Medulla oblongata (tissue), 1 donor: Measurements from ENCODE around the gene SAA4.
"Not testable (repeated sequence)": the region's sequence is repeated elsewhere in the genome, so short reads cannot be mapped to it uniquely, and the experiment has no call there.

Experiments used
- DNase-seq: peaks from one replicate; pipeline ENCODE4 v3.0.0-alpha.2; 2015; ENCODE audit errors: extremely low spot score

Gene SAA4, protein sequence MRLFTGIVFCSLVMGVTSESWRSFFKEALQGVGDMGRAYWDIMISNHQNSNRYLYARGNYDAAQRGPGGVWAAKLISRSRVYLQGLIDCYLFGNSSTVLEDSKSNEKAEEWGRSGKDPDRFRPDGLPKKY

DNA sequence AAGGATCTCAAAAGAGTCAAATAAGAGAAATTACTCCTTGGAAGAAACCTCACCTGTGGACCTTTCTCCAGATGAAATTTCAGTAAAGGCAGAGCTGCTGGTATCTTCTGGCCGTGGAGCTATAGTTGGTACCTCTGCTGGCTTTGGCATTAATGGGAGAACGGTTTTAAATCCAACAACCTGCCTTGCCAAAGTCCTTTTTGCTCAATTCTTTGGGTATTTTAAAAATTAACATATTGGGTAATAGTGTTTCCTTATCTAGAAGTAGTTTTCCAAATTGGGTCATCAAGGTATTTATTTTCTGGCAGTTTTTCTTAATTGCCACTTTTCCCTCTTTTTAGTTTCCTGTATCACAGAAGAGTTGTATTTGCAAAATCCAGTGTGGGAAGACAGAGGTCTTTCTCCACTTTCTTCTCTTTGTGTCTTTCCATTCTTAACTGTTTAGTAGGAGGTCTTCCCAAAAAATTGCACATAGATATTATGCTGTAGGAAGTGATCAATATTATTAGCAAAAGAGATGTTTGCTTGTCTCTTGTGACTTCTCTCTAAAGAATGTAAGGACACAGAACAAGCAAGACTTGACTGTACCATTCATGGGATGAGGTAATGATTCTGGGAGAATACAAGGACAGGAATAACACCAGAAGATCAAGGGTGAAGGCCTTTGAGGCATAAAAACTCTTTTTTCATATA, at the start of gene SAA4:
Gene SAA4, minus strand, starts transcription at position 139 of the 693 bp plus-strand sequence. CDS start 876 bp downstream, outside the sequence.
- DNase-seq: no peak

DNA sequence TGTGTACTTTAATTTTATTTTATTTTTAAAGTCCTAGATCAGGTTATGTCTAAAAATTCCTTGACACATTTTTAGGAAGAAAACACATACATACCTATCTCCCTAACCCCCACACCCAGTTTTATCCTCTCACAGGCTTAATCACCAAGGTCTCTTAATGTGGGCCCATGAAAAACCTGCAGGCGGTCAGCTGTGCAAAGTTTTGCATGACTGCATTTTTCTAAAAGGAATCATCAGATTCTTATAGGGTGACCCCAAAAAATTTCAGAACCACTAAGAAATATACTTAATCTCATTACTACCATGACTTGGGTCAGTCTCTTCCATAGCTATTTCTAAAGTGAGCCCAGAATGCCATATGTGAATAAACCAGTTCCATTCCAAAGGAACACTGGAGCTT, 49.2 kb upstream of the SAA4 start:
- DNase-seq: no peak

DNA sequence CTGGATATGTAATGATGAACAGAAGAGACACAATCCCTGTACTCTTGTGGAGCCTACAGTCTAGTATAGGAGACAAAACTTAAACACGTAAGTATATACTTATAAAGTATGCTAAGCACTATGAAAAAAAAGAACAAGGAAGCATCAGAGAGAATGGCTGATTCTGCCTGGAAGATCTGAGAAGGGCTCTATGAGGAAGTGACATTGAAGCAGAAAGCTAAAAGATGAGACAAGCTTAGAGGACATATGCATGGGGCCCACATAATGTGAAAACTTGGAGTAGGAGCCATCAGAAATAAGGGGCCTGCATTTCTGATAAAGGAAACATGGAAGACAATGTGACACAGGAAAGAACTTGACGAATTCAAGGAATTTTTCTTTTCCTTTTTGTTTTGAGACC, 46.0 kb upstream of the SAA4 start:
- DNase-seq: peak; percentile 26

DNA sequence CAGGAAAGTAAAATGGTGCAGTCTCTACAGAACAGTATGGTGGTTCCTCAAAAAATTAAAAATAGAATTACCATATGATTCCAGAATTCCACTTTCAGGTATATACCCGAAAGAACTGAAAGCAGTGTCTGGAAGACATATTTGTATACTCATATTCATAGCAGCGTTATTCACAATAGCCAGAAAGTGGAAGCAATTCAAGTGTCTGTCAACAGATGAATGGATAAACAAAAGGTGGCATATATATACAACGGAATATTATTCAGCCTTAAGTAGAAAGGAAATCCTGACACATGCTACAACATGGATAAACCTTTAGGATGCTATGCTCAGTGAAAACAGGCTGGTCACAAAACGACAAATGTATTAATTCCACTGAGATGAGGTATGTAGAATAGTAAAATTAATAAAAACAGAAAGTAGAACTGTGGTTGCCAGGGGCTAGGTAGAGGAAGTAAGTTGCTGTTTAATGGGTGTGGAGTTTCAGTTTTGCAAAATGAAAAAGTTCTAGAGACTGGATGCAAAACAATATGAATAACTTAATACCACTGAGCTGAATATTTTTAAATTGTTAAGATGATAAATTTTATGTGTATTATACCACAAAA, 43.9 kb upstream of the SAA4 start:
- DNase-seq: peak; percentile 13

DNA sequence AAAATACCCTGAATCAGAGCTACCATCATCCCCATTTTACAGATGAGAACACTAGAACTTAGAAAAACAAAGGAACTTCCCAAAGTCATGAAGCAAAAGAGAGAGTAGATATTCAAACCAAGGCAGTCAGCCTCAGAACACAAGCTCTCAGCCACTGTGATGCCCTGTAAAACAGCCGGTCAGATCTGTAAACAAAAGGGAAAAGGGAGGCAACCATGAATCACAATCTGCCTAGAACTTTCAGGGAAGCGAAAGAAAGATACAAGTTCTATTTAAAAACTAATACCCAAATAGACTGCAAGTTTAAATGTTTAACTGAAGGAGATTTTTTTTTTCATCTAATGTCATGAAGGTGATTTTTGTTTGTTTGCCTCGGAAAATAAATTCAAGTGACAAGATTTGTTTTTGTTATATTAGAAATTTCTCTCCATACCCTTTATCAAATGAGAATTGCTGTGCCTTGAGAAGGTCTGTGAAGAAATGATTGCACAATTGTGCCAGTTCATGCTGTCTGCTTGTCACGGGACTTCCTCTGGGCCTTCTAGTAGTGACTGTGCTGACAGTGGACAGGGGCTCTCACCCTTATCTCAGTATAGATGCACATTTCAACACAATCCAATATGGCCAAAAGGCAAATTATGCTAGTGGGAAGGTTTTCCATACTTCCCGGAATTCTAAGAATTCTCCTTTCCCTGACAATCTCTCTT, 41.1 kb upstream of the SAA4 start:
- DNase-seq: peak; percentile 76

DNA sequence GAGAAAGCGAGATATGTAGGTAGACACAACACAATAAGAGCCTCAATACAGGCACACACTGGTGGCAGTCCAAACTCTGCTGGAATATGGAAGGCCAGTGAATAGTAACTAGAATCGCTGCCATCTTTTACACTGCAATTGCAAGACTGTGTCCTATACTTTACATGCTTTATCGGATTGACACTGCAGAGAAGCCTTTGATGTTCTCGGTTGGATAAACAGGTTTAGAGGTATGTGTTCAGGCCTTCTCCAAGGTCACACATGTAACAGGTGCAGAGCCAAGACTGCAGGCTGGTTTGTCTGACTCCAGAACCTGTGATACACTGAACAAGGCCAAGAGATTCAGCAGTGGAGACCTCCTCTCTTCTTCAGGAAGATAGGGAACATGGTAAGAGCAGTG, 34.6 kb upstream of the SAA4 start:
- no peak for DNase-seq

DNA sequence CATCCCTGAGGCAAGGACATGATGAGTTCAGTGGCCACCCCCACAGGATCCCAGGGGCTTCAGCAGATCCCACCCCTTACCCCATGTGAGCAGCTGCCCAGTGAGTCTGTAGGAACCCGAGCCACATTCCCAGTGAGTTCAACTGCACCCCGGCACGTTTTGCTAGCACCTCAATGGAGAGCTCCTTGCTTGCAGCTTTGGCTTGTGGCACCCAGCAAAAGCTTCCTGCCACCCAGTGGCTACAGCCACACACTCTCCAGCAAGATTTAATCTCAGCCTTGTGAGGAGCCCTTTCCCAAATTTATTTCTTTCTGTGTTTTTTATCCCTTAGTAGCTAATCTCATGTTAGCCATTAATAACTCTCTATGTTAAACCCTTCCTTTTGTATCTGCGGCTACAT, 33.5 kb upstream of the SAA4 start:
- DNase-seq: no peak

DNA sequence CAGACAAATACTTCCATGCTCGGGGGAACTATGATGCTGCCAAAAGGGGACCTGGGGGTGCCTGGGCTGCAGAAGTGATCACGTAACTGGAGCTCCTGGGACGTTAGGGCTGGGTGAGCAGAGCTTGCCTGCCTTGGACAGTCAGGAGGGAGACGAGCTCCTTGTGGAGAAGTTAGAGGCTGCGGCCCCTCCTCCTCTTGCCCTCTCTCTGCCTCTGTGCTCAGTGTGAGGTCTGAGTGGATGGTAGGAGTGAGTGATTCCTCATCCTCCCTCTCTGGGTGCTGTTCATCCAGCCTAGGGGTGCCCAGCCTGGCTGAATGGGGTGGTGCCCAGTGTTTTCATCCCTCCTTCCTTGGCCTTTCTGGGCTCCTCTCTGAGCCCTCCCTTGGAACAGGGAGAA, 32.6 kb upstream of the SAA4 start:
- not testable (repeated sequence) for DNase-seq

DNA sequence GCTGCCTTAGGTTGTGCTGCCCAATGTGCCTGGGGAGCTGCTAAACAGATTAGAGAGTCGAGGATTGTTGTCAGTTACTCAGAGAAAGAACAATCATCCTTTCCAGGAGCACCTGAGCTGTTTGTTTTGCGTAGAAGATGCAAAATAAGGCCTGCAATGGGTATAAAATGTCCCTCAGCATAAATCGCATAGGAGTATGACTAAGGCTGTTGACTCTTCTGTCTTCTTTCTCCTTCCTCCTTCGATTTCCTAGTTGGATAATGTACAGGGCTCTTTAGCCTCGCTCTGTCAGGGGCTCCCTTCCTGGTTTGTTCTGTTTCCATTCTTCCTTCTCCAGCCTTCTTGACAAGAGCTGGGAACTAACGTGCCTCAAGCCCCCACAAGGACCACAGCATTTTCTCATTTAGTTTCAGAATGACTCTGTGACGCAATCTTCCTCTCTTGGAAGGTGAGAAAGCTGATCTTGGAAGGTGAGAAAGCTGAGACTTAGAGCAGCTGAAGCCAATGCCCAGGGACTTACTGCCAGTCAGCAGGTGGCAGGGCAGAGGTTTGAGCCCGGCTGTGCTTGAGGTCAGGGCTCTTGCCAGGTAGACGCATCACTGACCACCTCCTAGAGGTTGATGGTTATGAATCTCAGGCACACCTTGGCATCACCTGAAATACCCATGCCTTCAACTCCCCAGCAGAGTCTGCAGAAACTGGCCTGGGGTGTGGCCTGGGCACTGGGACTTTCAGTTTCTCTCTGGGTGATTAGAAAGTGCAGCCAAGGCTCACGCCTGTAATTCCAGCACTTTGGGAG, 30.9 kb upstream of the SAA4 start:
- not testable (repeated sequence) for DNase-seq

DNA sequence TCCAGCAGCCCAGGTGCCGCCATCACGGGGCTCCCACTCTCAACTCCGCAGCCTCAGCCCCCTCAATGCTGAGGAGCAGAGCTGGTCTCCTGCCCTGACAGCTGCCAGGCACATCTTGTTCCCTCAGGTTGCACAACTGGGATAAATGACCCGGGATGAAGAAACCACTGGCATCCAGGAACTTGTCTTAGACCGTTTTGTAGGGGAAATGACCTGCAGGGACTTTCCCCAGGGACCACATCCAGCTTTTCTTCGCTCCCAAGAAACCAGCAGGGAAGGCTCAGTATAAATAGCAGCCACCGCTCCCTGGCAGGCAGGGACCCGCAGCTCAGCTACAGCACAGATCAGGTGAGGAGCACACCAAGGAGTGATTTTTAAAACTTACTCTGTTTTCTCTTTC, 29.3 kb upstream of the SAA4 start, which contains the start of gene SAA1:
Gene SAA1, plus strand, starts transcription at position 316 of the 400 bp plus-strand sequence. CDS start 624 bp downstream, outside the sequence.
- DNase-seq: no peak

DNA sequence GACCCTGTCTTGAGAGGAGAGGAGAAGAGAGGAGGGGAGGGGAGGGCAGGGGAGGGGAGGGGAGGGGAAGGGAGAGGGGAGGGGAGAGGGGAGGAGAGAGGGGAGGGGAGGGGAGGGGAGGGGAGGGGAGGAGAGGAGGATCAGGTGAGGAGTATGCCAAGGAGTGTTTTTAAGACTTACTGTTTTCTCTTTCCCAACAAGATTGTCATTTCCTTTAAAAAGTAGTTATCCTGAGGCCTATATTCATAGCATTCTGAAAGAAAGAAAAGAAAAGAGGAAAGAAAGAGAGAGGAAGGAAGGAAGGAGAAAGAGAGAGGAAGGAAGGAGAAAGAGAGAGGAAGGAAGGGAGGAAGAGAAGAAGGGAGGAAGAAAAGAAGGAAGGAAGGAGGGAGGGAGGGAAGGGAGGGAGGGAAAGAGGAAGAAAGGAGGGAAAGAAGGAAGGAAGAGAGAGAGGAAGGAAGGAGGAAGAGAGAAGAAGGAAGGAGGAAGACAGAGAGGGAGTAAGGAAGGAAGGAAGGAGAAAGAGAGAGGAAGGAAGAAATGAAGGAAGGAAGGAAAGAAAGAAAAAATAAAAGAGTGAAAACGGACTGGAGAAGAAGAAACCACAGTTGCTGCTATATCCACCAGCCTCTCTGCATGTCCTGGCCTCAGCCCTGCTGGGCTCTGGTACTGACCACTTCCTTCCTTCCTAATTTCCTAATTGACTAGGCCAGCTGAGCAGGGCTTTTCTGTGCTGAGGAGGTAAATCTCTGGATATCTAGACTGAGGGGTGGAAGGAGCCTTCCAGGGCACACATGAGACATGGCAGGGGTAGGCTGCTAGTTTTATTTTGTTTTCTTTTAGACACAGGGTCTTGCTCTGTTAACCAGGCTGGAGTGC, 28.3 kb upstream of the SAA4 start:
- DNase-seq: no peak

DNA sequence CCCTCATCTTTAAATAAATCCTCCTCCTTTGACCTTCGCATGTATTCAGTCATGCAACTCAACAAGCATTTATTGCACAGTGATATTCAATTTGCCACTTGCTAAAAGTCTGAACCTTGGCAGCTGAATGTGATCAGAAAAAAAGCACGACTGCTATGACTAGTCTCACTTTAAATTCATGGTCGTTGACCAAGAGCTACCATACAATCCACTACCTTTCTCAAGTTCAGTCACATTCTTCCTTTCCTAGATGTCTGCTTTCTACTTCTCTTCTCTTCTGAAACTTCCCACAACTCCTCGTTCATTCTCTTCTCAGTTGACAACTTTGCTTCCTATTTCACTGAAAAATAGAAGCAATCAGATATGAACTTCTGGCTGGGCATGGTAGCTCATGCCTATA, 27.4 kb upstream of the SAA4 start:
- DNase-seq: no peak

DNA sequence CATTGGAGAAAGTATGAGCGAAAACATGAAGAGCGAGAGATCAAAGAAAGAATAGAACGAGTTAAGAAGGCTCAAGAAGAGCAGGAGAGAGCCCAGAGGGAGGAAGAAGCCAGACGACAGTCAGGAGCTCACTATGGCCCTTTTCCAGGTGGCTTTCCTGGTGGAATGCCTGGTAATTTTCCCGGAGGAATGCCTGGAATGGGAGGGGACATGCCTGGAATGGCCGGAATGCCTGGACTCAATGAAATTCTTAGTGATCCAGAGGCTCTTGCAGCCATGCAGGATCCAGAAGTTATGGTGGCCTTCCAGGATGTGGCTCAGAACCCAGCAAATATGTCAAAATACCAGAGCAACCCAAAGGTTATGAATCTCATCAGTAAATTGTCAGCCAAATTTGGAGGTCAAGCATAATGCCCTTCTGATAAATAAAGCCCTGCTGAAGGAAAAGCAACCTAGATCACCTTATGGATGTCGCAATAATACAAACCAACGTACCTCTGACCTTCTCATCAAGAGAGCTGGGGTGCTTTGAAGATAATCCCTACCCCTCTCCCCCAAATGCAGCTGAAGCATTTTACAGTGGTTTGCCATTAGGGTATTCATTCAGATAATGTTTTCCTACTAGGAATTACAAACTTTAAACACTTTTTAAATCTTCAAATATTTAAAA, 26.2 kb upstream of the SAA4 start:
- DNase-seq: not testable (repeated sequence)

DNA sequence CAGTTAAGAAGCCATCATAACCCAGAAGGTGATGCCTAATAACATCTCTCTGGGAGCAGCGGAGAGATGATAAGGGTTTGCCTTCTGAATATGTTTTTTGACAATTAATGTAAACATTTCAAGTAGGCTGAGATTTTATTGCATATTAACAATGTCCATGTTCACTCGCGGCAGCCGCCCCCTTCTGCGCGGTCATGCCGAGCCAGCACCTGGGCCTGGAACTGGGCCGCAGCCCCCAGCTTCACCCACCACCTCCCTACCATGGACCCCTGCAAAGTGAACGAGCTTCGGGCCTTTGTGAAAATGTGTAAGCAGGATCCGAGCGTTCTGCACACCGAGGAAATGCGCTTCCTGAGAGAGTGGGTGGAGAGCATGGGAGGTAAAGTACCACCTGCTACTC, 25.1 kb upstream of the SAA4 start:
- no peak for DNase-seq

DNA sequence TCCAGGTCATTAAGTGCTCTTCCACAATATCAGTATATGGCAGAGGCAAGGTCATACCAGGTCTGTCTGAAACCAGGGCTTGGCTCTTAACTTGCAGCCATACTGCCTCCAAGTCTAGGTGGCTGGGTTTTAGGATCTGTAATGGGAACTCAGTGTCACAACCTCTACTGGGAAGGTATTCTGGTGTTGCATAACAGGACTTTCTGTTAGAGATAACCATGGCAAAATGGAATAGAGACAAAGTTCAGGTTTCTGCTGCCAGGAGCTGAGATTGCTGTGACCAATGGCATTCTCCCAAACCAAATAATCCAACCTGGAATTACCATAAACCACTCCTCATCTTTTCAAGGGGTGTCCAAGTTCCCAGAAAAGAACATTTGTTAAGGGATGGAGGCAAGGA, 22.7 kb upstream of the SAA4 start:
- no peak for DNase-seq

DNA sequence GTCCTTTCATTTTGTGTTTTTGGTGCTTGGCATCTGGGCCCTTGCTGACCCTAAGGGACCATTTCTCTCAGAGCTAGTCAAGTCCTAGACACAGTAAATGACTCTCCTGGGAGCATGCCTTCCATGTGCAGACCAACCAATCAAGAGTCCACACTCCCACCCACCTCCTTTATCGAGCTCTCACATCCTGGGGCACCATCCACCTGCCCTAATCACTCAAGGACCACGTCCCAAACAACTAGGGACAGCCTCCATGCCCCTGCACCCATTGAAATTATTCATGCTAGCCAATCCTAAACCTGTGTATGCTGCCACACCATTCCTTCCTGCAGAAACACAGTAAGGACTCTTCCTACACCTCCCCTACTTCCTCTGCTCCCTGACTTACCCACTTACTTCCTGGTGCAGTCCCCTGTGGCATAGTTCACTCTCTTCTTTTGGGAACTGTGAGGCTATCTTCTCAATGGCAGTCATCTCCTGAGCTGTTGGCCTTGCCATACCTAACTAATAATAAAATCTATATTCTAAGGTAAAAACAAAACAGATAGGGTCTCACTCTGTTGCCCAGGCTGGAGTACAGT, 18.3 kb upstream of the SAA4 start:
- no peak for DNase-seq

DNA sequence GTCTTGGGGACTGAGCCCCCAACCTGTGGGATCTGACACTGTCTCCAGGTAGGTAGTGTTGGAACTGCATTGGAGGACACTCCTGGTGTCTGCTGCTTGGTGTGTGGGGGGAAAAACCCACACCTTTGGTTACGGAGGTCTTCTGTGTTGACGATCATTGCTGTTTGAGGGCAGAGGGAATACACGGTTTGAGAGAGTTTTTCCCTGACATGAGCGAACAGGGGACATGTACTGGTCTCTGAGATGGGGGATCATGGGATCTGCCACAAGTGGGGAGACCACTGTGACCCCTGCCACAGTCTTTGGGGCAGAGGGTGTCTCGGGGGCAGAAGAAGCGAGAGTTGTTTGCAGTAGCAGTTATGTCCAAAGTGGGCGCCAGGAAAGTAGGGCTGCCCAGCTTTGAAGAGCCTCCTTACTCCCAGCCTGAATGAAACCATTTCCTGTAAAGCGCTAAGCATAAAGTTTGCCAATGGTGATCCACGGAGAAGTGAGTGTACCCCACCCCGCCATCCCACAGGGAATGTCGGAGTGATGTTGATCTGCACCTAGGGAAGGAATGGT, 17.3 kb upstream of the SAA4 start:
- DNase-seq: no peak

DNA sequence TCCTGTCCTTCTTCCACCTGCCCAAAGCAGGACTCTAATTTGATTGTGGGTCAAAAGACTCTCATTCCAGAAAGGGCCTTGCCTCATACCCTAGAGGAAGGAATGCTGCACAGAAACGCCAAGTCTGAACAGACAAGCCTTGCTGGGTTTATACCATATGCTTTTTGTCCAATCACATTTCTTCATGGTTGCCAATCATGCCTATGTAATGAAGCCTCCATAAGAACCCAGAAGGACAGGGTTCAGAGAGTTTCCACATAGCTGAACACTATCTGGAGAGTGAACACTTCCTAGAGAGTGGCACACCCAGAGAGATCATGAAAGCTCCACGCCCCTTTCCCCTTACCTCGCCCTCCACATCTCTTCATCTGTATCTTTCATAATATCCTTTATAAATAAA, 16.6 kb upstream of the SAA4 start:
- no peak for DNase-seq

DNA sequence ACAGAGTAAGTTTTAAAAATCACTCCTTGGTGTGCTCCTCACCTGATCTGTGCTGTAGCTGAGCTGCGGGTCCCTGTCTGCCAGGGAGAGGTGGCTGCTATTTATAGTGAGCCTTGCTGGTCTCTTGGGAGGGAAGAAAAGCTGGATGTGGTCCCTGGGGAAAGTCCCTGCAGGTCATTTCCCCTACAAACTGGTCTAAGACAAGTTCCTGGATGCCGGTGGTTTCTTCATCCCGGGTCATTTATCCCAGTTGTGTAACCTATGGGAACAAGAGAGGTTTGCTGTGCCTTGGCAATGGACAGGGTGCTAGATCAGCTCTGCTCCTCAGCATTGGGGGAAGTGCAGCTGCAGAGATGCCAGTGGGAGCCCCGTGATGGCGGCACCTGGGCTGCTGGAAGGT, 12.0 kb upstream of the SAA4 start, which contains the start of gene SAA2:
Gene SAA2, minus strand, starts transcription at position 108 of the 400 bp plus-strand sequence. CDS start 657 bp downstream, outside the sequence.
- no peak for DNase-seq
